Right renal pelvis (tissue), 4 donors: ENCODE measurements around the gene IFITM1. TPM values are rescaled to one million over a fixed set of nuclear protein-coding genes. Genes with fewer than 3 reads are reported as not detected.
"Not testable (repeated sequence)": the region's sequence is repeated elsewhere in the genome, so short reads cannot be mapped to it uniquely, and the experiment has no call there.

Source experiments
- DNase-seq, 4 donors: peaks; one replicate each; pipeline ENCODE4 v3.0.0-alpha.2; 2013; ENCODE audit warnings: low read depth in 4 of 4, low spot score in 3 of 4, missing footprints in 1 of 4
- polyA plus RNA-seq, 4 donors: library from polyadenylated mRNA; unstranded; fragments of 120-200 nt; gene quantifications; one replicate each; pipeline ENCODE4 v1.2.1, GENCODE V29; 2013; ENCODE audit not compliant: insufficient read length in 4 of 4

The IFITM1 gene
- polyA plus RNA-seq, 4 donors = 34.1 to 44.9 (median 39.9) TPM

DNA sequence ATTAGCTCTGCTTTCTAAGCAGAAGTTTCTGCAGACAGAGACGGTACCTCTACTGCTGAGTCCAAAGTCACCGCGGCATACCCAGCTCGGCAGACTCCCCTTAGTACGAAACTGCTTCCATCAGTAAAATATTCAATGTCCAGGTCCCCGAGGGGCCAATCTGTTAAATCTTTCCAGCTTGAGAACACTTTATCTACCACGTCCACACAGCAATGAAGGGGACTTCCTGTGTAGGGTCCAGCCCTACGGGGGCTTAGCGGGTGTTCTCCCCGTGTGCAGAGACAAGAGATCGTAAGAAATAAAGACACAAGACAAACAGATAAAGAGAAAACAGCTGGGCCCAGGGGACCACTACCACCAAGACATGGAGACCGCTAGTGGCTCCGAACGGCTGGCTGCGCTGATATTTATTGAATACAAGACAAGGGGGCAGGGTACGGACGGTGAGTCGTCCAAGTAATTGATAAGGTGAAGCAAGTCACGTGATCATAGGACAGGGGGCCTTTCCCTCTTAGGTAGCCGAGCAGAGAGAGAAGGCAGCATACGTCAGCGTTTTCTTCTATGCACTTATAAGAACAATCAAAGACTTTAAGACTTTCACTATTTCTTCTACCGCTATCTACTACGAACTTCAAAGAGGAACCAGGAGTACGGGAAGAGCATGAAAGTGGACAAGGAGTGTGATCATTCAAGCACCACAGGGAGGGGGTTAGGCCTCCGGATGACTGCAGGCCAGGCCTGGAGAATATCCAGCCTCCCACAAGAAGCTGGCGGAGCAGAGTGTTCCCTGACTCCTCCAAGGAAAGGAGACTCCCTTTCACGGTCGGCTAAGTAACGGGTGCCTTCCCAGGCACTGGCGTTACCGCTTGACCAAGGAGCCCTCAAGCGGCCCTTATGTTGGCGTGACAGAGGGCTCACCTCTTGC lies 11.0 kb downstream of the IFITM1 start:
- not testable (repeated sequence) for DNase-seq

- no peak for DNase-seq
These were observed 12.2 kb downstream of the IFITM1 start for GRCh38 chr11:325796-326591.

DNA sequence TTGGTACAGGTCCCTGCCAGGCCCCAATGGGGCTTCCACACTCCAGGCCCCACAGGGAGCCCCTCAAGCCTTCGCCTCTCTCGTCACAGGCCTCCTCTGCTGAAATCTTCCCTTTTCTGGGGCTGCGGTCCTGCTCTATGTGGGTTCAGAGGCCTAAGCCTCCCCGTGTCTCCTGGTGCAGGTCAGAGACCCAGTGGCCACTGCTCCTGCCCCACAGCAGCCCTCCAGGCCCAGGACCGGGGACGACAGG lies 12.7 kb downstream of the IFITM1 start:
- no peak for DNase-seq

GRCh38 chr11:326842-327580 lies 13.2 kb downstream of the IFITM1 start:
- no peak for DNase-seq

GRCh38 chr11:327581-327923 lies 13.7 kb downstream of the IFITM1 start:
- DNase-seq = no peak

DNA sequence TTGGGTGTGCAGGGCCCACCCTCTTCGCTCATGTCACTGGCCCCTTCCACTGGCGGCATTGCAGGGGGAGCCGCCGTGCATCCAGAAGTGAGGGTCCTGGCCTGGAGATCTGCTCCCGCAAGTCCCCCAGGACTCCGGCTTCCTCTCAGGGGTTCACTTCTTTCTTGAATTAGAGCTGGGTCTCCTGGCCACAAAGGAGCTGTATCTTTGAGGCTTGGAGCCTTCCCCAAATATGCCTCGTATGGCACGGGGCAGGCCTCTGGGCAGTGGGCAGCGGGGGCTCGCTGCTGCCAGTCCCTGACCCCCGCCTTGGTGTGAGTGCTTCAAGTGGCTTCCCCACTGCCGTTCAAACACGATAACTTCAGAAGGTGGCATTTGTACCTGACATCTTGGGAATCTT lies 14.2 kb downstream of the IFITM1 start:
- no peak for DNase-seq

DNA sequence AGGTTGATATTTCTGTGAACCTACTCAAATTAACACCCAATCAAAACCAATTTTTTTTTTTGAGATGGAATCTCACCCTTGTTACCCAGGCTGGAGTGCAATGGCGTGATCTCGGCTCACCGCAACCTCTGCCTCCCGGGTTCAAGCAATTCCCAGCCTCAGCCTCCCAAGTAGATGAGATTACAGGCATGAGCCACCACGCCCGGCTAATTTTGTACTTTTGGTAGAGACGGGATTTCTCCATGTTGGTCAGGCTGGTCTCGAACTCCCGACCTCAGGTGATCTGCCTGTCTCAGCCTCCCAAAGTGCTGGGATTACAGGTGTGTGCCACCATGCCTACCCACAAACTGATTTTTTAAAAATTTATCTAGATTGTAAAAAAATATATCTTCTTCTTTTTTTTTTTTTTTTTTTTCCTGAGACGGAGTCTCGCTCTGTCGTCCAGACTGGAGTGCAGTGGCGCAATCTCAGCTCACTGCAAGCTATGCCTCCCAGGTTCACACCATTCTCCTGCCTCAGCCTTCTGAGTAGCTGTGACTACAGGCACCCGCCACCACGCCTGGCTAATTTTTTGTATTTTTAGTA lies 14.8 kb downstream of the IFITM1 start:
- not testable (repeated sequence) for DNase-seq

DNA sequence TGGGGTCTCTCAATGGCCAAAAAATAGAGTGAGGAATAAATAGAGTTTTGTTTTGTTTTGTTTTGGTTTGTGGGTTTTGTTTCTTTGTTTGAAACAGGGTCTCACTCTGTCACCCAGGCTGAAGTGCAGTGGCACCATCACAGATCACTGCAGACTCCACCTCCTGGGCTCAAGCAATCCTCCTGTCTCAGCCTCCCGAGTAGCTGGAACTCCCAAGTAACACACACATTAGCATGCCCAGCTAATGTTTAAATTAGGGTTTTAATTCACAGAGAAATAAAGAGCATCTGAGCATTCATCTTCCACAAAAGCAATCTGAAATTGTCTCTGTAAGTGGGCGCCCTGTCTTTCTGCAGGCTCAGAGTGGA lies 16.0 kb downstream of the IFITM1 start:
- no peak for DNase-seq

- no peak for DNase-seq
These were observed 16.5 kb downstream of the IFITM1 start for GRCh38 chr11:330307-330693.

- DNase-seq = no peak
These were observed 17.0 kb downstream of the IFITM1 start for GRCh38 chr11:330694-331357.

DNA sequence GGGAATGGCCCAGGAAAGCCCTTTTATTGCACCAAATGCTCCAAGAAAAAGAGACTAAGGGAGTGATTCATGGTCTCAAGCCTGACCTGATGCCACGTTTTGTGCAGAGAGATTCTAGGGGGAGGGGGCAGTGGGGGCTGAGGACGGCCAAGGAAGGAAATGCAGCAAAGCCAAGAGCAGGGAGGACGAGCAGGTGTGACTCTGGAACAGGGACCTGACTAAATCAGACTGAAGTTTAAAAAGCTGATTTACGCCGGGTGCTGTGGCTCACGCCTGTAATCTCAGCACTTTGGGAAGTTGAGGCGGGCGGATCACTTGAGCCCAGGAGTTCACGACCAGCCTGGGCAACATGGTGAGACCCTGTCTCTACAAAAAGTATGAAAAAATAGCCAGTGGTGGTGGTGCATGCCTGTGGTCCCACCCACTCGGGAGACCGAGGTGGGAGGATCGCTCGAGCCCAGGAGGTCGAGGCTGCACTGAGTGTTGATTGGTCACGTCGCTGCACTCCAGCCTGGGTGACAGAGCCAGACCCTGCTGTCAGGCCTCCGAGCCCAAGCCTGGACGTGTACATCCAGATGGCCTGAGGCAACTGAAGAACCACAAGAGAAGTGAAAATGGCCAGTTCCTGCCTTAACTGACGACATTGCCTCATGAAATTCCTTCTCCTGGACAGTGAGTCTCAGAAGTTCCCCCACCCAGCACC lies 17.7 kb downstream of the IFITM1 start:
- DNase-seq = no peak

DNA sequence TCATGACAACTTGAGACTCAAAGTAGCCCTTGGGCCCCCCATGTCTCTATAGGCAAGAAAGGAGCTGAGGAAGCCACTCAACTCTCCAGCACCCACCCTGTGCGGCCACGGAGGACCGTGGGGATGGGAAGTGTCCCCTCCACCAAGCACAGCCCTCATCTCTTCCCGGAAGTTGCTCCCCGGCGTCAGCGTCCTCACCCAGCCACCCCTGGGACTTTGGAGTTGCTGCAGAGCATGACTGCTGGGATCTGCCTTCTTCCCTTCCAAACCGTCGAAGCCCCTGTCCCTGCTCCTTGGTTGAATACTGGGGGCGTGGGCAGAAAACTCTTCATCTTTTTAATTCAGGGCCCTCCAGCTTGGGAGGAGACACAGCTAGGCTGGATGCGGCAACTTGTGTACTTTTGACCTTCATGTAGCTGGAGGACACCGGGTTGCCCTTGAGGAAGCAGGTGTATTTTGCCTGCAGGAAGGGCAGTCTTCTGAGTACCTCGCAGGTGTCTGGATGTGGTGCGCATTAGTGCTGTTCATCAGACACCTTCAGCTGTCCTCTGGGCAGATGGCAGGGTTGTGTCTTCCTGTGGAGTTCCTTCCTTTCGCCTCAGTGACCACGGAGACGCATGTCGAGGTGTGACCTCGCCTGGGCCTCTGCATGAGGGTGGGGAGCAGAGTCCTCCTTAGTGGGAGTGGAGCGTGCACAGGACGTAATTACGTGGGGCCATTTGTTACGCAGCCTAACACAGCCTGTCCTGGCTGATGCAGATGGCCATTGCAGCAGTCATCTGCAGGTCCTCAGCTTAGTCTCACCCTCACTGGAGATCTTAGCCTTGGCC lies 19.0 kb downstream of the IFITM1 start:
- DNase-seq = no peak

DNA sequence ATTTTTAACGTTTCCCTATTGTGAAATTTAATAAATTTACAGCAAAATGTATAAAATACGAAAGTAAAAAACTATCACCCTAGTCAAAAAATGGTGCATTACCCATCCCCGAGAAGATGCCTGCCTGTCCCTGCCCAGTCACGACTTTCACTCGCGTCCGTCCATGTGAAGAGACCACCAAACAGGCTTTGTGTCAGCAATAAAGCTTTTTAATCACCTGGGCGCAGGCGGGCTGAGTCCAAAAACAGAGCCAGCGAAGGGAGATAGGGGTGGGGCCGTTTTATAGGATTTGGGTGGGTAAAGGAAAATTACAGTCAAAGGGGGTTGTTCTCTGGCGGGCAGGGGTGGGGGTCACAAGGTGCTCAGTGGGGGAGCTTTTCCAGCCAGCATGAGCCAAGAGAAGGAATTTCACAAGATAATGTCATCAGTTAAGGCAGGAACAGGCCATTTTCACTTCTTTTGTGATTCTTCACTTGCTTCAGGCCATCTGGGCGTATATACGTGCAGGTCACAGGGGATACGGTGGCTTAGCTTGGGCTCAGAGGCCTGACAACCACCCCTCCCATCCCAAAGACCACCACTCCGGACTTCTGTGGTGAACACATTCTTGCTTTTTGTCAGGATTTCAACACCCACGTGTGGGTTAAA lies 19.9 kb downstream of the IFITM1 start:
- DNase-seq = not testable (repeated sequence)

DNA sequence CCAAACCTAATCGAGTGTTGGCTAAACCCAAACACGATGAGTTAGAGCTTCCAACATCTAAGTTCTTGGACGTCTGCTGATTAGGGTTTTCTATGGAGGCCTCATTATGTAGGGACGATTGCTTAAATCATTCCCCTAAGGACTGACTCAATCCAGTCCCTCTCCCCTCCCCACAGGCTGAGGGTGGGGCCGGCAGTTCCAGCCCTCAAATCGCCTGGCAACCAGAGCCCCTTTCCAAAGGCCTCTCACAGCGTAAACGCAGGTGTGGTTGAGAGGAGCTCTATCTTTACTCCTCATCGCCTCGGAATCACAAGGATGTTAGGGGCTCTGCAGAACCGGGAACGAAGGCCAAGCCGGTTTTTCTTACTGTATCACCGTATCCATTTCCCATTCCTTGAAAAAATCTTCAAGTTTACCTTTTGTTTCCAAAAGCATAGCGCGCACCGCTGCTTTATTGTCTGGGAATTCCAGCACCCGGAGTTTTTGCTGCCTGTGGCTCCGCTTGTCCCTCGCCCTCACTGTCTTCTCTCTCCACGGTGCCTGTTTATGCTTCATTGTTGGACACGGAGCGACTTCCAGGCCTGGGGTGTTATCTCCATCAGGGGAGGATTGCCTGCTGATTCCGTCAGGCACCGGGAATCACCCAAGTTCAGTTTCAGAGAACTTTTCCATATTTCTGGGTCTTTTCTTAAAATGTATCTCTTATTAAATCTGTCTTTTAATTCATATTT lies 20.6 kb downstream of the IFITM1 start:
- no peak for DNase-seq

DNA sequence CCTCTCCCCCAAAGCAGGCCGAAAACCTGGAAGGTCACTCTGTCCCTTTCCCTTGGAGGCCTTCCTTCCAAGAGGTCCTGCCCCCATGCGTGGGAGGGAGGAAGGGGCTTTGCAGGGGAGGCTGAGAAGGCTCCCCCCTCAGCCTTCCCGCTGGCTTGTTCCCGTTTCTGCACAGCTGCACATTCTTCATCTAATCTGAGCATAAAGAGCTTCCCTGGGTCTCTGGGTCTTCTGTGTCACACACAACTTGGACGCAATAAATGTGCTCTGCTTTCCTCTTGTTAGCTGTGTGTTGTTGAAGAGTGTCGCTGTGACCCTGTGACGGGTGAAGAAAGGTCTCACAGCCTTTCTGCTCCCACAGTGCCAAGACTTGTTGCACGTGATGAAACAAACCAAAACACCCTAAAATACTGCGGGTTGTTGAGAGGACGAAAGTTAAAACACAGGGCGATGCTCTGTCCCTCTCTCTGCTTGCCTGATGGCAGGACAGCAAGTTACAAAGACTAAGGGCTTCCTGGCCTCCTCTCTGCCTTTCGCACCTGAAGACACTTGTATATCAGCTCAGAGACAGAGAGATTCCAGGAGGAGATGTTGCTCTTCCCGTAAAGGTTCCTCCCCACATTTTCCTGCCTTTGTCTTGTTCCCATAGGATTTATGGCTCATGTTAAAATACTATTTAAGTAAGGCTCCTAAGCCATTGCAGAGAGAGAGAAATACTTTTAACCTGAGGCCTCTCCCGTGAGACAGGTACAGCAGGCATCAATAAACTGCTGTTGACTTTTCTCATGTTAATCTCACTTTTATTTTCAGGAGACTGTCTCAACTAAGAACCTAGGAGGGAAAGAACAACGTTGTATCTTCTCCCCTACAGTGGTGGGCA lies 22.2 kb downstream of the IFITM1 start:
- no peak for DNase-seq

DNA sequence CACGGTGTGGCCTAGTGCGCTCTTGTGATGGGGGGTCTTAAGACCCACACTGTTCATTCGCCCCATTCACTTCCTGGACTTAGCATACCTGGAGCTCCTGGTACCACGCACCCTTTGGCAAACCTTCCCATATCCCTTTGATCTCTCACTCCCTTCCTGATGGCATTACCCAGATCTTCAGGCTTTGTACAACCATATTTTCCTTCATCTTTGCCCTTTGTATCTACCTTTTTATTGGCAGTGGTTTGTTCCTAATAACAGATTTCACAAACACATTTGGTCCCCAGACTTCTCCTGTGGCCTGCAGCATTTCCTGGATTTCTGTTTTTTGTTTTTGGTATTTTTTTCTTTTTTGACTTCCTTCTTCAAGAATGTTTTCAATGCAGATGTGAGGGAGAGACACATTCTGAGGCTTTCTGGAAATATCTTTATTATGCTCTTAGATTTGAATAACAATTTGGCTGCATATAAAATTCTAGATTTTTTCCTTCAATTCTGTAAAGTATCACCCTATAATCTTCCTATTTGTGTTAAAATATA lies 22.9 kb downstream of the IFITM1 start:
- no peak for DNase-seq

DNA sequence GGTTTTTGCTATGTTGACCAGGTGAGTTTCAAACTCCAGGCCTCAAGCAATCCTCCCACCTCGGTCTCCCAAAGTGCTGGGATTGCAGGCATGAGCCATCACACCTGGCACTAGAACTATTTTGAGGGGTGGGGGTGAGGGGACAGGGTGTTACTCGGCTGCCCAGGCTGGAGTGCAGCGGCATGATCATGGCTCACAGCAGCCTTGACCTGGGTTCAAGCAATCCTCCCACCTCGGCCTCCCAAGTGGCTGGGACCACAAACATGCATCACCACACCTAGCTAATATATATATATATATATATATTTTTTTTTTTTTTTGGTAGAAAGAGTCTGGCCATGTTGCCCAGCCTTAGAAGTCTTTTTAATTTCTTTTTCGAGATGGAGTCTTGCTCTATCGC lies 23.9 kb downstream of the IFITM1 start:
- DNase-seq = no peak
